ENCODE results near the gene FXN.
"Not testable (repeated sequence)": the region's sequence is repeated elsewhere in the genome, so short reads cannot be mapped to it uniquely, and the experiment has no call there.

Gene FXN

GRCh38 chr9:69071059-69071458 is 35.5 kb downstream of the FXN start:
- no peak for DNase-seq

DNA sequence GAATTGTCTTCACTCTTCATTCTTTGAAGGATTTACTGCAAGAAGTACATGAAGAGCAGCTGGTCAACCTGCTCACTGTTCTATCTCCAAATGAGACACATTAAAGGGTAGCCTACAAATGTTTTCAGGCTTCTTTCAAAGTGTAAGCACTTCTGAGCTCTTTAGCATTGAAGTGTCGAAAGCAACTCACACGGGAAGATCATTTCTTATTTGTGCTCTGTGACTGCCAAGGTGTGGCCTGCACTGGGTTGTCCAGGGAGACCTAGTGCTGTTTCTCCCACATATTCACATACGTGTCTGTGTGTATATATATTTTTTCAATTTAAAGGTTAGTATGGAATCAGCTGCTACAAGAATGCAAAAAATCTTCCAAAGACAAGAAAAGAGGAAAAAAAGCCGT is 37.6 kb downstream of the FXN start:
- DNase-seq: no peak

DNA sequence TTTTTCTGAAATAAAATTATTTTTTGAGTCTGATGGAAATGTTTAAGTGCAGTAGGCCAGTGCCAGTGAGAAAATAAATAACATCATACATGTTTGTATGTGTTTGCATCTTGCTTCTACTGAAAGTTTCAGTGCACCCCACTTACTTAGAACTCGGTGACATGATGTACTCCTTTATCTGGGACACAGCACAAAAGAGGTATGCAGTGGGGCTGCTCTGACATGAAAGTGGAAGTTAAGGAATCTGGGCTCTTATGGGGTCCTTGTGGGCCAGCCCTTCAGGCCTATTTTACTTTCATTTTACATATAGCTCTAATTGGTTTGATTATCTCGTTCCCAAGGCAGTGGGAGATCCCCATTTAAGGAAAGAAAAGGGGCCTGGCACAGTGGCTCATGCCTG is 39.2 kb downstream of the FXN start:
- DNase-seq: no peak

GRCh38 chr9:69076550-69076949 is 41.0 kb downstream of the FXN start:
- no peak for DNase-seq

DNA sequence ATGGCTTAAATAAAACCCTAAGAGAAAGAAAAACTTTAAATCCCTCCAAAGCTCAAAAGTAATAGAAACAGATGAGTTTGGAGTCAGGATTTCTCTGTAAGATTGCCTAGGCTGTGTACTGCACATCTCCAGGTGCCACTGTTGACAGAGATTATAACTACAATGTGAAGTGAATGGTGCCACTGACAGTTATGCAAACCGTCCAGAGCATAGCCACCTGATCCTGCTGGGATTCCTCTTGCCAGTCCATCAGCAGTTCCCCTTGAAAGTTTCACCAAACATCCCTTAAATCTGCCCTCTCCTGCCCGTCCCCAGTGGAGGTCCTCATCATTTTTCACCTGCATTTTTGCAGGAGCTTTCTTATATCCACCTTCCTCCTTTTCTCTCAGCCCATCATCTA is 42.5 kb downstream of the FXN start:
- no peak for DNase-seq

DNA sequence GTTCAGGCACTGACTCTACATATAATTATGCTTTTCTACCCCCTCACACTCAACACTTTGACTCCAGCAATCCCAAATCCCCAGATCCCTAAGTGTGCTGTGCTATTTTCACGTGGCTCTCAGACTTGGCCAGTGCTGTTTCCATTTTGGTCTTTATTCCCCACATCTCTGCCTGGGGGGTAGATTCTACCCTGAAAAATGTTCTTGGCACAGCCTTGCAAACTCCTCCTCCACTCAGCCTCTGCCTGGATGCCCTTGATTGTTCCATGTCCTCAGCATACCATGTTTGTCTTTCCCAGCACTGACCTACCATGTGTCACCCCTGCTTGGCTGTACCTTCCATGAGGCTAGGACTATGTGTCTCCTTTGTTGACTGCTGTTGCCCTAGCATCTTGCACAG is 43.0 kb downstream of the FXN start:
- DNase-seq: no peak

DNA sequence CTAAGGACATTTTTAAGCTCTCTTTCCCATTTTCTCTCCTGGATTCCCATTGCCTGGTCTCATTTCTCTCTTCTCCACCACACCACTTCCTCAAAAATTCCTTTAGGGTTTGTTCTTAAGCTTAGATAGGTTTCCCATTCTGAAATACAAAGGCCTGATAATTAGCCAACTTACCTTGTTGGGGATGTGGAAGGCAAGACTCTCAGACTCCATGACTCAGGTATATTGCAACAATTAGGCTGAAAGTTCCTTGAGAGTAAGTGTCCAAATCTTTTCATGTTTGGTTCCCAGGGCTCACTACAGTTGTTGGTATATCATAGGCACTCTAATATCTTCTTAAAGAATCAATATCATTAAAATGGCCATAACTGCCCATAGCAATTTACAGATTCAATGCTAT is 43.6 kb downstream of the FXN start:
- no peak for DNase-seq

- DNase-seq: no peak
Measured at GRCh38 chr9:69081261-69081660, 45.7 kb downstream of the FXN start.

- DNase-seq: no peak
Measured at GRCh38 chr9:69083321-69083720, 47.8 kb downstream of the FXN start.

DNA sequence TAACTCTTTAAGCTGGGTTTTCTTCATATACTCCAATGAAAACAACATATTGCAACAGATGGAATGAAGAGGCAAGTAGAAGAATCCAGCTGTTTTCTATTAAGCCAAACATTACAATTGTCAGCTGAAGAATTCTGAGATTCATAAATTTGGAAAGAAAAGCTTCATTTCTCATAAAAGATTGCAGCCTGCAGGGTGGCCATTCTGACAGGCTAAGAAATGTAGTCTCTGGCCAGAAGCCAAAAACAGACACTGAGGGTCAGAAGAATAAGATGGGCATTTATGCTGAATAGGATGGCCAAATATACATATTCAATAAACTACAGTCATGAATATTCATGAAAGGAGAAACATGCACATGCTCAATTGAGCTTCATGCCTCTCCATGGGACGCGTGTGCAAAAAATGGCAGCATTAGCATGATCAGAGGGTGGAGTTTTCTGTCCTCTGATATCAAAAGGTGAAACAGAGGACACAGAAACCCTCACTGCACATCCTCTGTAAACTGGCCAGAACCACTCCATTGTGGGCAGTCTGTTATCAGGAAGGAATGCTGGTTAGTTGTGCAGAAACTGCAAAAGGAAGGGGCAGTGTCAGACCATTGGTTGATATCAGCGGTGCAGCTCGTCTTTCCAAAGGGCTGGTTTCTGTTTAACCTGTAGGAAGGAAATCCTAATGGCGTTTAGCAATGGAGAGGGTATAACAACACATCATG is 50.2 kb downstream of the FXN start:
- no peak for DNase-seq

DNA sequence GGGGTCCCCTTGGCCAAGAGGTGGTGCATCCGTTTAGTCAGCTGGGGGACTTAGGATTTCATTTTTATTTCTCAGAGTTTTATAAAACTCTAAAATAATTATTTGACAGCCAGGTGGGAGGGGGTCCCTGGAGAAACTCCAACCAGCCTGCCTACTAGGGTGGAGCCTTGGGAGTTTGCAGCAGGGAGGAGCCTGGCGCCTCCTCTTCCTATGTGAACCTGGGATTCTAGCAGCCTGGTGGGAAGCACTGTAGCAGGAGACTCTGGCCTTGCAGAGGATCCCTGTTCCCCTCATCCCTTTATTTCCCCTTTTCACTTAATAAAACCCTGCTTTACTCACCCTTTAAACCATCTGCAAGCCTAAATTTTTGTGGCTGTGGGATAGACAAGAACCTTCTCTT is 50.8 kb downstream of the FXN start:
- no peak for DNase-seq

- DNase-seq: no peak
Measured at GRCh38 chr9:69086769-69087168, 51.2 kb downstream of the FXN start.

DNA sequence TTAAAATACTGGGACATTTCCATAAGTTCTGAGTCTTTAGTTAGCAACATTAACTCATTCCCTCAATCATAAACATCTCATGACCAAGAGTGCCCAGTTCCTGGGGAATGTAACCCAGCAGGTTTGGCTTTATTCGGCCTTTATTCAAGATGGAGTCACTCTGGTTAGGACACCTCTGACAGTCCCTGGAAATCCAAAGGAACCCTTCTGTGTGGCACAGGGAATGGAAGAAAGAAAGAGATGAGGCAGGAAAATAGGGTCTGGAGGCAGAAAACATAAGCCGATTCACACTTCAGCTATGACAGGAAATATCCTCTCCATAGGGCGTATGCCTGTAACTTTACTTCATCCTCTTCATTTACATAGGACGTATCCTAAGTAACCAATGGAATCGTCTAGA is 53.5 kb downstream of the FXN start:
- no peak for DNase-seq

DNA sequence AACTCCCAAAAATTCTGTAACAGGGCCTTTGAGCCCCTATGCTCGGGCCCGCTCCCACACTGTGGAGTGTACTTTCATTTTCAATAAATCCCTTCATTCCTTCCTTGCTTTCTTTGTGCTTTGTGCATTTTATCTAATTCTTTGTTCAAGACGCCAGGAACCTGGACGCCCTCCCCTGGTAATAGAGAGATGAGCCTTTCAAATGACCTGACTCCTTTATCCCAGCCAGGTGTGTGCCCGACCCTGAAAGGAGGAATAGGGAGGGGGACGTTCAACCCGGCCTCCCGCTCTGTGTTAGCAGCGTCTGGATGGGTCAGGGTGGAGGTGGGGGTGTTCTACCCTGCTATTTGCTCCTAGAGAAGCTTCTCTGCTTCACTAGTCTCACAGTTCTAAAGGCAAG is 53.9 kb downstream of the FXN start:
- DNase-seq: no peak

DNA sequence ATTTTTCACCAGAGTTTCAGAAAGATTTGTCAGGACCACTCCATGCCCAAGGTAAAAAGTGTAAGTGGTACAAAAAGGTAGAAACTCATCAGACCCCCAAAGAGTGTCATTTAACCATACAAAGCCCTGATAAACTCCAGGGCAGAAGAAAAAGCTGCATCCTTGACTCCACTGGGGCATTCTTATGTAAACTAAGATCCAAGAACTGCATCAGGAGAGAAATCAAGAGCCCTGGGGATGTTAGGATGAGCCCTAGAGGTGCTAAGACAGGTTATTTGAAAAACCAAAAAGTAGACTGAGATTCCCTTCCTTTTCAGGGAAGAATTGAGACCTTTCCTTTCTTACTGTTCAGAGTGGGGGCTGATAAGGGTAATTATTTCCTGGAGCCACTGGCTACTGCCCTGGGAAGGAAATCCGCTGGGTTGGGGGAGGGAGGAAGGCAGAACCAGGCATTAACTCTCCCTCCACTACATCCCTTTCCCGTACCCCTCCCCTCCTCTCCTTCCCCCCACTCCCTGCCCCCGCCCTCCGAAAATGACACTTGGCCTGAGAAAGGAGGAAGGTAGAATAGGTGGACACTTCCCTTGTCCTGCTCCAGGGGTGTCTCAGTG is 54.7 kb downstream of the FXN start:
- no peak for DNase-seq

- DNase-seq: no peak
Measured at GRCh38 chr9:69090946-69091345, 55.4 kb downstream of the FXN start.

GRCh38 chr9:69093471-69094103 is 58.0 kb downstream of the FXN start:
- no peak for DNase-seq

- DNase-seq: not testable (repeated sequence)
Measured at GRCh38 chr9:69094361-69095135, 59.0 kb downstream of the FXN start.

DNA sequence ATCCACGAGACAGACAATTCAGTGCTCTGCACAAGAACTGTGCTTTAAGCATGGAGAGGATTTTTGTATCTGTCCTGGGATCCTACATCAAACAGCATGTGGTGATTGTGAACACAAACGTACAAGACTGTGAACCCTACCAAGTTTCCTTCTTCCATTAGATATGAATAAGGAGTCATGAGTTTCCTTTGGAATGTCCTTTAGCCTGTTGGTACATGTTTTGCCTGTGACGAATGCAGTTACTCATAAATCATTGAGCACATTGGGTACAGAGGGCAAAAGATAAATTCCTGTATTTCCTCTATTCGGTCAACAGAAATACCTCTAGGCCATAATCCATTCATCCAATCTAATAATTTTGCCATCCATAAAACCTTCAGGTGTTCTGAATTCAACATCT is 61.5 kb downstream of the FXN start:
- DNase-seq: no peak

- DNase-seq: no peak
Measured at GRCh38 chr9:69097923-69098593, 62.5 kb downstream of the FXN start.

DNA sequence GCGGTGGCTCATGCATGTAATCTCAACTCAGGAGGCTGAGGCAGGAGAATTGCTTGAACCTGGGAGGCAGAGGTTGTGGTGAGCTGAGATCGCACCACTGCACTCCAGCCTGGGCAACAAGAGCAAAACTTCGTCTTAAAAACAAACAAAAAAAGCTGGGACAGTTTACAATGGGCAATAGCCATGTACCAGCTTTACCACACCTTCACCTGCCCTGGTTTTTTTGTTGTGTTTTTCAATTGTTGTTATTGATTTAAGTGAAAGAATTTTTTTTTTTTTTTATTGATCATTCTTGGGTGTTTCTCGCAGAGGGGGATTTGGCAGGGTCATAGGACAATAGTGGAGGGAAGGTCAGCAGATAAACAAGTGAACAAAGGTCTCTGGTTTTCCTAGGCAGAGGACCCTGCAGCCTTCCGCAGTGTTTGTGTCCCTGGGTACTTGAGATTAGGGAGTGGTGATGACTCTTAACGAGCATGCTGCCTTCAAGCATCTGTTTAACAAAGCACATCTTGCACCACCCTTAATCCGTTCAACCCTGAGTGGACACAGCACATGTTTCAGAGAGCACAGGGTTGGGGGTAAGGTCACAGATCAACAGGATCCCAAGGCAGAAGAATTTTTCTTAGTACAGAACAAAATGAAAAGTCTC is 67.9 kb downstream of the FXN start:
- DNase-seq: not testable (repeated sequence)

DNA sequence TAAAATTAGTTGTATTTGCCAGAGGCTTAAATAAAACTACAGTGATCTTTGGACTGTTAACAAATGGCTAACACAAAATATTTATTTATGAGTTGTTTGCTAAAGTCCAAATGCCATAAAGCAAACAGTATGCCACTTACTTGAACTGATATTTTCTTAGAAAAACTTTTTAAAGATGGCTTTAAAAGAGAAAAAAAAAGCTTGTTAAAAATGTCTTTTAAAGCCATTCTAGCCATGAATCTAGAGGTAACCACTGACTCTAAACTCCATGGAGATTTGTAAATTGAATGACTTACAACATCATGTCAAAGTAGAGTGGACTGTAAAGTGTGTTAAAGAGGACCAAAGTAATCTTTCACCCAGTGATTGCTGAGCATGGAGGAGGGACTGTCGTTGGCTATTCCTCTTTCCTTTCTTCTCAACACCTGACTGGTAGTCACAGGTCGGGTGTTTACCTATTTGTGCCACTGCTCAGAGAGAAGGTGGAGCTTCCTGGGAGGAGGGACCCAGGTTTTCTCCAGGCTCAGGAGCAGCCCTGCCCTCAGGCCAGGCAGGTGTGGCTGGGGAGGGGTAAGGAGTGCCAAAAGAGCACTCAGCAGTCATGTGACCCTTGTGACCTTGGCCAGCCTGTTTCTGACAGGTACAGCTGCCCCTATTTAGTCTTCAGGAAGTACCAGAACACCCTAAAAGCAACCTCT is 69.4 kb downstream of the FXN start:
- no peak for DNase-seq

Data from GOT3 (cell line).